GF-D8 (cell line): ENCODE measurements around the gene CSE1L.
"Not testable (repeated sequence)": the region's sequence is repeated elsewhere in the genome, so short reads cannot be mapped to it uniquely, and the experiment has no call there.

Experiments used
- DNase-seq: peaks from one replicate; lab custom pipeline; 2025; lab: John Stamatoyannopoulos, UW

CSE1L gene

GRCh38 chr20:49046087-49046900 lies at the start of gene CSE1L:
Gene CSE1L (plus strand): TSS chr20:49046312. CDS start chr20:49058464, 12,152 bp downstream.
- peak; percentile 83 for DNase-seq

GRCh38 chr20:48999890-49000870 lies 45.9 kb upstream of the CSE1L start:
- no peak for DNase-seq

GRCh38 chr20:49001741-49002140 lies 44.4 kb upstream of the CSE1L start:
- no peak for DNase-seq

- DNase-seq: no peak
These were observed 39.6 kb upstream of the CSE1L start for GRCh38 chr20:49006446-49006980.

GRCh38 chr20:49009899-49010631 lies 36.0 kb upstream of the CSE1L start:
- no peak for DNase-seq

- no peak for DNase-seq
These were observed 21.9 kb upstream of the CSE1L start for GRCh38 chr20:49024220-49024619.

GRCh38 chr20:49028177-49028576 lies 17.9 kb upstream of the CSE1L start:
- DNase-seq: not testable (repeated sequence)

- DNase-seq: no peak
These were observed 17.4 kb upstream of the CSE1L start for GRCh38 chr20:49028684-49029083.

GRCh38 chr20:49029203-49029602 lies 16.9 kb upstream of the CSE1L start:
- DNase-seq: no peak

GRCh38 chr20:49030954-49031619 lies 15.0 kb upstream of the CSE1L start:
- no peak for DNase-seq

GRCh38 chr20:49032455-49032854 lies 13.7 kb upstream of the CSE1L start:
- DNase-seq: no peak

GRCh38 chr20:49034070-49034732 lies 11.9 kb upstream of the CSE1L start:
- DNase-seq: no peak

- DNase-seq: peak; percentile 93
These were observed 8.1 kb upstream of the CSE1L start for GRCh38 chr20:49037962-49038387.

GRCh38 chr20:49039854-49040253 lies 6.3 kb upstream of the CSE1L start:
- DNase-seq: no peak

GRCh38 chr20:49043000-49043399 lies 3.1 kb upstream of the CSE1L start:
- no peak for DNase-seq

GRCh38 chr20:49045440-49046086 lies 549 bp upstream of the CSE1L start:
- DNase-seq: peak; percentile 36

- DNase-seq: no peak
These were observed 6.2 kb downstream of the CSE1L start for GRCh38 chr20:49052334-49052733.

GRCh38 chr20:49054056-49054643 lies 8.0 kb downstream of the CSE1L start:
- DNase-seq: no peak

GRCh38 chr20:49063279-49063678 lies 17.2 kb downstream of the CSE1L start:
- DNase-seq: no peak

- no peak for DNase-seq
These were observed 28.4 kb downstream of the CSE1L start for GRCh38 chr20:49074521-49074920.
